Tibial artery (tissue), 4 donors: ENCODE results near the gene RPL22.

Experiments
- DNase-seq, 2 donors: peaks; one replicate each; pipeline ENCODE4 v3.0.0-alpha.2; 2019
- H3K27ac ChIP-seq, 2 donors: fragments of 200-600 bp; sonication (generic) in 1 of 2; 1 replicate in 1 of 2; 2 replicates in 1 of 2; pipeline ENCODE4 v1.5.1; 2018 to 2019; ENCODE audit warnings: mild to moderate bottlenecking in 1 of 2
- H3K27me3 ChIP-seq, 2 donors: fragments of 200-600 bp; sonication (generic) in 1 of 2; one replicate each; pipeline versions ENCODE4 v1.5.1 to v1.6.0; 2016 to 2019
- H3K36me3 ChIP-seq, 3 donors: fragments of 200-600 bp; sonication (generic) in 2 of 3; one replicate each; pipeline ENCODE4 v1.5.1; 2016 to 2019; ENCODE audit warnings: mild to moderate bottlenecking in 2 of 3
- H3K4me1 ChIP-seq, 4 donors: fragments of 200-600 bp; sonication (generic) in 2 of 4; 1 replicate in 3 of 4; 2 replicates in 1 of 4; pipeline ENCODE4 v1.5.1; 2016 to 2019
- H3K4me3 ChIP-seq, 2 donors: fragments of 200-600 bp; sonication (generic) in 1 of 2; 1 replicate in 1 of 2; 2 replicates in 1 of 2; pipeline ENCODE4 v1.5.1; 2018 to 2019; ENCODE audit warnings: mild to moderate bottlenecking in 2 of 2
- H3K9me3 ChIP-seq, 3 donors: fragments of 200-600 bp; sonication (generic) in 1 of 3; one replicate each; pipeline ENCODE4 v1.5.1; 2016 to 2019
- CTCF ChIP-seq, 2 experiments: fragments of 200-600 bp in 1 of 2; fragments of 450-650 bp in 1 of 2; IDR thresholded peaks; one replicate each; pipeline ENCODE4 v1.5.1; 2017 to 2019; ENCODE audit warnings: antibody characterized with exemption in 2 of 2, mild to moderate bottlenecking in 1 of 2, moderate library complexity in 1 of 2
- intact Hi-C: fragments of 100-400 bp; cut with DNase I; formaldehyde crosslinking; loops from one replicate; pipeline ENCODE4 v1.15.0; 2023; ENCODE audit warnings: low total_unique reads

Gene RPL22

GRCh38 chr1:6245869-6246496, 46.6 kb upstream of the RPL22 start:
- H3K27ac ChIP-seq: no peak overlapping the region
- intact Hi-C loops: loop anchor here (2.0 to 5.0 kb wide), 3 partner anchors 96 to 184 kb away; no protein-coding TSS in a partner anchor
- no peaks in the 10 kb centered on the region for H3K9me3 ChIP-seq
- no peak overlapping the region for H3K4me3 ChIP-seq
- no peak for TF ChIP-seq CTCF (IDR thresholded peaks at IDR 0.05)
- peaks cover 15 to 96% of the 10 kb centered on the region in 2 donors for H3K27me3 ChIP-seq
- peaks cover 0 to 42% (median 23%) of the 10 kb centered on the region in 4 donors for H3K4me1 ChIP-seq
- no peaks in the 10 kb centered on the region for H3K36me3 ChIP-seq
- DNase-seq: no peak

- no peaks in the 10 kb centered on the region for H3K9me3 ChIP-seq
- DNase-seq: peak; percentile 60 to 80
- peaks cover 0 to 42% (median 23%) of the 10 kb centered on the region in 4 donors for H3K4me1 ChIP-seq
- peak; percentile 78 to 87 for TF ChIP-seq CTCF (IDR thresholded peaks at IDR 0.05)
- no peak overlapping the region for H3K27ac ChIP-seq
- H3K4me3 ChIP-seq: no peak overlapping the region
- no peaks in the 10 kb centered on the region for H3K36me3 ChIP-seq
- H3K27me3 ChIP-seq: peaks cover 15 to 95% of the 10 kb centered on the region in 2 donors
- intact Hi-C loops: loop anchor here (5.0 kb wide), 2 partner anchors 97 to 183 kb away; no protein-coding TSS in a partner anchor
Measured at GRCh38 chr1:6245086-6245868, 45.9 kb upstream of the RPL22 start.

- H3K27me3 ChIP-seq: peaks cover 15 to 94% of the 10 kb centered on the region in 2 donors
- no peak for TF ChIP-seq CTCF (IDR thresholded peaks at IDR 0.05)
- no peak for DNase-seq
- no peaks in the 10 kb centered on the region for H3K9me3 ChIP-seq
- no peak overlapping the region for H3K4me3 ChIP-seq
- H3K4me1 ChIP-seq: peaks cover 0 to 36% (median 23%) of the 10 kb centered on the region in 4 donors
- intact Hi-C loops: loop anchor here (5.0 kb wide), 3 partner anchors 98 to 192 kb away; no protein-coding TSS in a partner anchor
- H3K27ac ChIP-seq: no peak overlapping the region
- H3K36me3 ChIP-seq: no peaks in the 10 kb centered on the region
Measured at GRCh38 chr1:6244401-6245049, 45.1 kb upstream of the RPL22 start.

- Histone ChIP-seq H3K27me3 (peaks cover 15 to 95% of the 10 kb centered on the region in 2 donors), H3K36me3 (no peaks in the 10 kb centered on the region), H3K9me3 (no peaks in the 10 kb centered on the region), H3K4me3 (no peak within 1 kb of the TSS), H3K4me1 (peaks cover 0 to 32% (median 20%) of the 10 kb centered on the region in 4 donors), H3K27ac (no peak within 1 kb of the TSS)
- intact Hi-C loops: loop anchor here (5.0 kb wide), 1 partner anchor 192 kb away; no protein-coding TSS in a partner anchor
- no peak for TF ChIP-seq CTCF (IDR thresholded peaks at IDR 0.05)
- DNase-seq: no peak
Measured at GRCh38 chr1:6243993-6244392, 44.6 kb upstream of the RPL22 start, which contains the start of gene HES3. Gene HES3, plus strand, starts transcription at chr1:6244179. Its CDS starts 187 bp downstream, at chr1:6244366.

- H3K27ac ChIP-seq: no peak overlapping the region
- H3K27me3 ChIP-seq: peaks cover 15 to 92% of the 10 kb centered on the region in 2 donors
- H3K4me3 ChIP-seq: no peak overlapping the region
- H3K9me3 ChIP-seq: no peaks in the 10 kb centered on the region
- peaks cover 0 to 27% (median 19%) of the 10 kb centered on the region in 4 donors for H3K4me1 ChIP-seq
- no peak for DNase-seq
- no peak for TF ChIP-seq CTCF (IDR thresholded peaks at IDR 0.05)
- intact Hi-C loops: loop anchor here (5.0 kb wide), 1 partner anchor 191 kb away; no protein-coding TSS in a partner anchor
- no peaks in the 10 kb centered on the region for H3K36me3 ChIP-seq
Measured at GRCh38 chr1:6243053-6243834, 43.8 kb upstream of the RPL22 start.
